NCI-H2227 treated with DMSO at 0.1 percent for 48 hours (cell line): Measurements from ENCODE around the gene APPL2.
A peak's percentile ranks its signal among the peaks of the same experiment; 100 is the strongest.
"Not testable (repeated sequence)": the region's sequence is repeated elsewhere in the genome, so short reads cannot be mapped to it uniquely, and the experiment has no call there.

Source experiments
- DNase-seq: peaks from one replicate; lab custom pipeline; 2025; lab: John Stamatoyannopoulos, UW

The APPL2 gene

DNA sequence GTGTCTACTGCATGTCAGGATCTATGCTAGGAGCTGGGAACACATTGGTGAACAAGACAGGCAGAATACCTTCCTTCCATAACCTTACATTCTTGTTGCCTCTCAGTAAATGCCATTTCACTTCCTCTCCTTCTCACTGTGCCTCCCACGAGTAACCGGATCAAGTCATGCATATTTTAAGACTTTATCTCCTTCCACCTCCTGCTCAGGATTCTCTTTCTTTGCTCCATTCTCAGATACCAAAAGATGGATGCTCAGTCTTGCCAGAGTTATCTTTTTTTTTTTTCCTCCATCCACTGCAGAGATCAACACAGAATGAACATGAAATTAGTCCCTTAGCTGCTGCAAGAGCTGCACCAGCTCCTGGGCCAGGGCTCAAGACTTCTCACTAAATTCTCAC, 20.0 kb upstream of the APPL2 start:
- DNase-seq: no peak

DNA sequence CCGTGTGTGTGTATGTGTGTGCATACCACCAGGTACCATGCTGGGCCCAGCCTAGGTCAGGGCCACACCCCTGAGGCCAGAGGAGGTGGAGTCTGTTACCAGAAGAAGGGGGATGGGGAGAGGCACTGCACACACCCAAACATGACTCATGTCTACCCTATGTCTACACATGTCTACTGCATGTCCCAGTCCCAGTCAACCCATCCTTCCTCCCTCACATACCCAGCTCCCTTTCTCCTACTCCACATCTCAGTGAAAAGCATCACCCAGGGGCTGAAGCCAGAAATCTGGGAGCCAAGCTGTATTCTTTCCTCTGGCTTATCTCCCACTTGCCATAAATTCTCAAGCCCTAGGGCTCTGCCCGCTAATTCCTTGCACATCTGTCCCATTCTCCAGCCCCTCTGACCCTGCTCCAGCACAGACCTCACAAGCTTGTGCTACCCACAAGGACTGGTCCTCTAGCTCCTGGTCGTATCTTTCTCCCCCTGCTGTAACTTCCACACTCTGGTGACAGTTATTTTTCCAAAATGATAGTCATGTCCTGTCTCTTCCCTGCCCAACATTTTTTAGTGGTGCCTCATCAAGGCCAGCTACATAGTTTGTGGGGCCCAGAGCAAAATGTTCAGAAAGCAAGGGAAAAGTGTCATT, 18.0 kb upstream of the APPL2 start:
- no peak for DNase-seq

DNA sequence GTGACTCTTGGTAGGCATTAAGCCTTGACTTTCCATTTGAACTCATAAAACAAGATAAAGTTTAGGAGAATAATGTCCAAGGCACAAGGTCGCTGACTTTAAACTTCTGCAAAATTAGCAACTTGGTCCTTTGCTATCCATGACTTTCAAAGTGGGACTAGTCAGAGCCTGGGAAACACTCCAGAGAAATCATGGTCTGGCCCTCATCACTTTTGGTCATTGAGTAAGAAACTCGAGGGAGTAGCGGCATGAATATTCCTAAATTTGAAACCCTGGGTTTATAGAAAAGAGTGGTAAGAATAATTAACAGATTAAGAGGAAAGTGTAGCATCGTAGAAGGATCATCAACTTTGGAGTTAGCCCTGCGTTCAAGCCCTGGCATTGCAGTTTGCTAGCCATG, 16.9 kb upstream of the APPL2 start:
- DNase-seq: no peak

DNA sequence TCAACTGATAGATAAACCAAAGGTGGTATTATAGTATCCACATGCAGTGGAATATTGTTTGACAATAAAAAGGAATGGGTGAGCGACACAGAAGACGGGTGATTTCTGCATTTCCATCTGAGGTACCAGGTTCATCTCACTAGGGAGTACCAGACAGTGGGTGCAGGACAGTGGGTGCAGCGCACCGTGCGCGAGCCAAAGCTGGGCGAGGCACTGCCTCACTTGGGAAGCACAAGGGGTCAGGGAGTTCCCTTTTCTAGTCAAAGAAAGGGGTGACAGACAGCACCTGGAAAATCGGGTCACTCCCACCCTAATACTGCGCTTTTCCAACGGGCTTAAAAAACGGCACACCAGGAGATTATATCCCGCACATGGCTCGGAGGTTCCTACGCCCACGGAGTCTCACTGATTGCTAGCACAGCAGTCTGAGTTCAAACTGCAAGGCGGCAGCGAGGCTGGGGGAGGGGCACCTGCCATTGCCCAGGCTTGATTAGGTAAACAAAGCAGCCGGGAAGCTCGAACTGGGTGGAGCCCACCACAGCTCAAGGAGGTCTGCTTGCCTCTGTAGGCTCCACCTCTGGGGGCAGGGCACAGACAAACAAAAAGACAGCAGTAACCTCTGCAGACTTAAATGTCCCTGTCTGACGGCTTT, 9.9 kb upstream of the APPL2 start:
- DNase-seq: not testable (repeated sequence)

DNA sequence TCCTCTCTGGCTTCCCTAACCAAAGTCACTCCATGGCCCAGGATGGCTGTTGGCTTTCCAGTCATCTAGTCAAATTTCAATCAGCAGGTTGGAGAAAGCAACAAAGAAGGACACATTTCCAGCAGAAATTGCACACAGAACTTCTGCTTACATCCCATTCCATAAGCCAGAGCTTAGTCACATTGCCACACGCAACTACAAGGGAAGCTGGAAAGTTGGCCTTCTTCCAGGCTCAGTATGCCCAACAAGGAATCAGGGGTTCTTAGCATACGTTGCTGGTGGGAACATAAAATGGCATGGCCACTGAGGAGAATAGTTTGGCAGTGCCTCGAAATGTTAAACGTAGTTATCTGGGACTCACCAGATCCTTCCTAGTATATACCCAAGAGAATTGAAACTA, 9.3 kb upstream of the APPL2 start:
- no peak for DNase-seq

DNA sequence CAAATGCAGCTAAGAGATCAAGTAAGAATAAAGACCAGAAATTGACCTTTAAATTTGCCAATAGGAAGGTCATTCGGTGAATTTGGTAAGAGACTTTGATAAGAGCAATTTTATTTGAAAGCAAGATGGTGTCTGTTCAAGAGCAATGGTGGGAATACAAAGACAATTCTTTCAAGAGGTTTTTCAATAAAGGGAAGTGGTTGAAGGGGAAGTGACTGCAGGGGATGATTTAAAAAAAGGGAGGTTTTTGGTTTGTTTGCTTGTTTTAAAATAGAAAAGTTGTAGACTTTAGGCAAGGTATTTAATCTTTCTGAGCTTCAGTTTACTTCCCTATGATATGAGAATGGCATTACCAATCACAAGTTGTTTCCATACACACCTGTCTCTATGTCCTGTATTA, 4.3 kb upstream of the APPL2 start:
- no peak for DNase-seq

DNA sequence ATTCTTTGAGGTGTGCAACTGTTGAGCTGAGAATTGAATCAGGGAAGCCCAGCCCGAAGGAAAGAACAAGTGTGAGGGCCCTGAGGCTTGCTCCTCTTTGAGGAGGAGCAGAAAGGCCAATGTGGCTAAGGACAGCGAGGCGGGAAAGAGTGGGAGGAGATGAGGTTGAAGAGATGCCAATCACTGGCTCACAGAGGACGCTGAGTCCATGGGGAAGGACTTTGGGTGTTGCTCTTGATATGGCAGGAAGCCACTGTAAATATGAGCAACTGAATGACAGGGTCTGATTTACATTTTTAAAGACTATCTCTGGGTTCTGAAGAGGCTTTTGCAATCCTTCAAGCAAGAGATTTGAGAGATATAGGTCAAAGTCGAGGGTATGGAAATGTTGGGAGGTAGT, 3.3 kb upstream of the APPL2 start:
- no peak for DNase-seq

DNA sequence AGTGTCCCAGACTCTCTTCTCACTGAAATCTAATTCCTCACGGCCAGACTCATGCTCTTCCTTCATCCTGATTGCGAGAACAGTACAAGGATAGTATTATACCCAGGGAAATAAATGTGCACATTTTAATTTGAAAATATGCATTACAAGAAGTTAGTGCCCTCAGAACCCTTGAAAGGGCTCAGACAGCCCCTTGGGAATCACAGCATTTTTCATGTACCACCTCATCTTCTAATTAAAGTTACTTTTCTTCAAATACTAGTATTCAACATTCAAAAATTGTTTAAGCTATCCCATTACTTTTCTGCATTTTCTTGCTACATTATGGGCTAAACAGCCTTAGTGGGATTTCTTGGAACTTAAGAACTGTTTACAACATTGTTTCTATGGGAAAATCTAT, 1.7 kb upstream of the APPL2 start:
- DNase-seq: no peak

DNA sequence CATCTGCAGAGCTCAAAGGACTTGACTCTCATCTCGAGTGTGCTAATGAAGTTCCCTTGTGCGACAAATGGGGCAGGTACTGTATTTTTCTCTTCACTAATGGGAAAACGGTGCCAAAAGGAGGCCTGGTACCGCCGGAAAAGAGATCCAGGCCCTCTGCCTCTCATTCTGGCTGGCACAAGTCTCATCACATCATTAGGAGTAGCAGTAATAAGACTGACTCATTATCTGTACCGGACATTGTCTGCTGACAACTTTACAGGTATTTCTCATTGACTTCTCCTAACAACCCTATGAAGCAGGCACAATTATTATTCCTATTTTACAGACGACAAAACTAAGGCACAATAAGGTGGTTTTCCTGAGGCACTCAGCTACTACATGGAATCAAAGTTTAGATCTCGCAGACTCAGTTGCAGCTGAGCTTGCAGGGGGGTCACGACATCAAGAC, 668 bp downstream of the APPL2 start:
- no peak for DNase-seq

DNA sequence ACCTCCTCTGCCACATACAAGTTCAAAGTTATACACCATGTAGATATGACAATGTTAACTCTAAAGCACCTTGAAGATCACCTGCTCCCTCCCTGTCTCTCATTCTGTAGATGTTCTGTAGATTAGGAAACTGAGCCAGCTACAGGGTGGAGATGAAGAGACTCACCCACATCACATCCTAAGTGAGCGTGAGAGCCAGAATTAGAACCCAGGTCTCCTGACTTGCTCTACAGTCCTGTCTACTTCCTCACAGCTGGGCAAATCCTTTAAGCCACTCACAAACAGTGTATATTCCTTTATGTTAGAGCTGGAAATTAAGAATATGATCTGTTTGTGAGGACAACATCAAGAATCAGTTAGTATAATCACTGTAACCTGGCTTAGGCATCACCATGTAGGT, 1.8 kb downstream of the APPL2 start:
- DNase-seq: no peak

DNA sequence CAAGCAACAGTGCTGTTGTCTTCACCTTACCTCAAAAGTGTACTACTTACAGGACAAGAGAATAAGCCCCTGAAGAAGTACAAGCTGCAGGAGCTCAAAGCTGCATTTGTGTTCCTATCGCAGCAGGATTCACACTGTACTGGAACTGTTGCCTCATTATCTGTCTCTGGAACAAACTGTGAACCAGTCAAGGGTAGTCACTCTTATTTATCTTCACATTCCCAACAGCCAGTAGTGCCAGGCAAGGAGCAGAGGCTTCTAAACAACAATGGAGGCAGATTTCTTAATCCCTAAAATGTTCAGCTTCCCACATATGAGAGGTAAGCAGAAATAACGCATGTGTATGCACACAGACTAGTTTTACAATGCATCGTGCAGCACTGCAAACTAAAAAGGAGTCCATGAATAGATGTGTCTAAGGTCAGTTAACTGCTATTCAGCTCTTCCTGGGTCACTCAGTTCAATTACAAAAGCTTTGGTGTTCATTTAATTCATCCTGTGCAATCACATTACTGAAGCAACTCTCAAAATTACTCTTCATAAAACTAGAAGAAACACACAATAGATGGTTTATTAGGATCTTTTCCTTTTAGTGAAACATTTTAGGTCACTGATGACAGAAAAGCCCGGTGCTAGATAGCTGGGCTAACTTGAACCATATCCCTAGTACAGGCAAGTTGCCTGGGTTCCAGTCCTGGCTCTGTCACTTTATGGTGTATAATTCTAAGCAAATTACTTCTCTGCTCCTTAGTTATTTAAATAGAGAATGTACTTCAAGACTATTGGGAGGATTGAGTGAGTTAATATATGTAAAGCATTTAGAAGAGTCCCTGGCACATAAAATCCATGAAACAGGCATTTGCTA, 2.7 kb downstream of the APPL2 start:
- DNase-seq: peak; percentile 22

DNA sequence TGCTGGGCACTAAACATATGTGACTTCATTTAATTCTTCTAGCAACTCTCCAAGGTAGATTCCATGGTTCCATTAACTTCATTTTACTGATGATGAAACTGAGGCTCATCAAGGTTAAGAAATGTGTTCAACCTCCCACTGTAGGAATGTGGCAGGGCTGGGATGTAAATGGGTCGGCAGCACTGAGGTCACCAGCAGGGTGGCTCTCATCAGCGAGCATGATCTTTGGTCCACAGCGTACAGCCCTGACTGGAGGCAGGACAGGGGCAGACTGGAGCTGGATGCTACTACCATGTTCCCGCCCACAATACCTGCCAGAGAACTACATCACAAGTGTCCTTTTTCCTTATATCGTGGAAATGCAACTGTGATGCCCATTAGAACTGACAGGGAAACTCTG, 4.6 kb downstream of the APPL2 start:
- DNase-seq: no peak

DNA sequence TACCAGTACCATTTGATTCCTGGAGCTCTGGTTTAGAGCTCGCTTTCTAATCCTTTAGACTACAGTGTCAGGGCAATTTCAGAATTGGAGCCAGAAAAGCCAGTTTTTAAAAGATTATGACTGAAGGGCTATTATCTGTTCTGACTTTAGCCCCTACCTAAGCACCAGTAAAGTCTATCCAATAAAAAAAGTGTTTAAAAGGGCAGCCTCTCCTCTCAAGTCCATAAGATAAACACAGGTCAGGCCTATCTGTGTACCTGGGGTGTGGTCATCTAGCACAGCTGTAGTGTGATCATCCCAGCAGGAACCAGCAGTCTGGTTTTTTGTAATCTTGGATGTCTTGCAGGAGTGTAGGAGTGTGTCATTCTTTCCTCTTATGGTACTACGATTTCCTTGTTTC, 6.6 kb downstream of the APPL2 start:
- no peak for DNase-seq

DNA sequence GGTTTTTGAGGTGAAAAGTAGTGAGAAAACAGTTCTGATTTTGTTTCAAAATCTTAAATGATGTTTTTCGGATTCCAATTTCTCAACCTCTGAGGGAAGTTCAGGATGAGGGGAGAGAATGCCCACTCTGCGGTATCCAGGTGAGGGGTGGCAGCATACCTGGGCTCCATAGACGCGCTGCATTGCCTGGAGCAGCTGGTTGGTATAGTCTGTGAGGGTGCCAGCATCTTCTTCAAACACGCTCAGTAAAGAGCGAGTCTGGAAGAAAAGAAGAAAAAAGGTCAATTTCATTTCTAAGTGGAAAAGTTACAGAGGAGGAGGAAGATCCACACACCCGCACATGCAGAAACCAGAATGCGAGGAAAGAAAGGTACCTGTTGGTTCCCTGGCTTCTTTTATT, 7.0 kb downstream of the APPL2 start:
- DNase-seq: no peak

DNA sequence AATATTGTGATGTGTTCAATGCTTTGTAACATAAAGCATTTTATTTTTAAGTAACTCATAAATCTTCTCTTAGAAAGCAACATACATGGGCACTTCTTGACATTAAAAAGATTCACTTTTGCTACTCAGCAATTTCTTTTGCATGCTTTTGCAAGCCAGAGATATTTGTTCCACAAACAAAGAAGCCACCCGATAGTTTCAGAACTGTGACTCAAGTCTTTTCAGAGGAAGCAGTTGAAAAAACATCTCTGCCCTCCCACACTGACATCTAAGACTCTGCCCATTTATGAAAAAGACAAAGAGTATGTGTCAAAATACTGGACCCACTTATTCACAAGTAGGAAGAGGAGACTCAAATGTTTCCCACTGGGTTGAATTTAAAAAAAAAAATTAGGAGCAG, 7.5 kb downstream of the APPL2 start:
- no peak for DNase-seq

DNA sequence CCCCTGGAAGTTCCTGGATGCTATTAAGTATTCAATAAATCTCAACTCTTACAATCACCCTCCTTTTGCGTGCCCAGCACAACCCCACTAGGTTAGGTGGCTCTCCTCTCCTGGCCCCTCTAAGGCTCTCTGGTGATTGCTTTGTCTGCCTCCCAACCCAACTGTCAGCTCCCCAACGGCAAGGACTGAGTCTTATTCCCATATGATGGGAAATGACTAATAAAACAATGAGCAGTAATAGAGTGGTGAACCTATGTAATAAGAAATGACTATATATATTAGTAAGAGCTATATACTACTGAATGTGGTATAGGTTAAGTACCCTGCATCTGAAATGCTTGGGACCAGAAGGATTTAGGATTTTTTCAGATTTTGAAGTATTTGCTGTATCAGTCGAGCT, 8.1 kb downstream of the APPL2 start:
- no peak for DNase-seq

DNA sequence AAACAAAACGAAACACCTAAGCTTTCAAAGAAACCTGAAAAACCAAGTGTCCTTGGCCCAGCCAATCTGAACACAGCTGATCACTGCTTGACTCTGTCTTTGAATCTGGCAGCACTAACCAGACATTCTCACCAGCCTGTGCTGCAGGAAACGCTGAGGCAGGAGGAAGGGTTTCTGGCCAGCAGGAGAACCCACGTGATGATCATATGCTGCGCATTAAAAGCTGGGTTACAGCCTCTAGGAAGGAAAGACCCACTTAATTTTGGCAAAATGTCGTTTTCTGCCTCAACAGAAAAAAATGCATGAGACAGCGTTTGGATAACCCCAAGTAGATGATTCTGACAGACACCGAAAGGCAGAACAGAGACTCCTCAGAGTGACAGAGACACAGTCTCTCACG, 9.8 kb downstream of the APPL2 start:
- no peak for DNase-seq

DNA sequence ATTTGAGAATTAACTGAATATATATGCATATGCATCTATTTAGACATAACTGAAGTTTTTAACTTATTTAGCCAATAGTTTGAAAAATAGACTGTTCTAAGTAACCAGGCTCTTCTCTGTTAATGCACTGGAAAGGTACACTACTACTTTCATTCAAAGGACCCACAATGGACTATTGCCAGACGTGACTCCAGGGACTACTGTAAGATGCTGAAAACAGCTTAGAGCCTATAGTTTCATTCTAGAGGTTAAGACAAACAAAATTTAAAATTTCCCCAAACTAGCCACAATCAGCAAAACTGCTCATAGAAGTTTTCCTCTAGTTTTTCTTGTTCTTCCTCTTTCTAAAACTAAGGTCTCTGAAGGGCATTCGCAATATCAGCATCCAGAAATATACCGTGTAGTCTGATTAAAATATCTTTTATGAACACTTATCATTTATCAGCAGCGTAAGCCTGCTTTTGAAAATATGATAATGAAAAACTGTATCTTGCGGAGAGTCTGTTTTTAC, 10.4 kb downstream of the APPL2 start:
- no peak for DNase-seq

DNA sequence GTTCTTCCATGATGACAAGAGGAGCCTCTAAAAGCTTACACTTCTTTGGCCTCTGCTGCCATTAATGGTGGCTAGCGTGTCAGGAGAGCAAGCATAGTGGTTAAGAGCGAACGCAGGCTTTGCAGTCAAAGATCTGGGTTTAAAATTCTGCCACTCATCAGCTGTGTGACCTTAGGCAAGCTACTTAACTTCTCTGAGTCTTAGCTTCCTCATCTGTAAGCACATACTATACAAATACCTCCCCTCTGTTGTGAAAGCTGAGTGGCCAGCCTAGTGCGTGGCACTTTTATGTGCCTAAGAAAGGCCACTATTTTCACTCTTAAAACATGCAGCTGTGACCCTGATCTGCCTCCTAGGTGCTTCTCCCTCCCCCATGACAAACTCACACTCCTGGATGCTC, 11.6 kb downstream of the APPL2 start:
- DNase-seq: no peak

DNA sequence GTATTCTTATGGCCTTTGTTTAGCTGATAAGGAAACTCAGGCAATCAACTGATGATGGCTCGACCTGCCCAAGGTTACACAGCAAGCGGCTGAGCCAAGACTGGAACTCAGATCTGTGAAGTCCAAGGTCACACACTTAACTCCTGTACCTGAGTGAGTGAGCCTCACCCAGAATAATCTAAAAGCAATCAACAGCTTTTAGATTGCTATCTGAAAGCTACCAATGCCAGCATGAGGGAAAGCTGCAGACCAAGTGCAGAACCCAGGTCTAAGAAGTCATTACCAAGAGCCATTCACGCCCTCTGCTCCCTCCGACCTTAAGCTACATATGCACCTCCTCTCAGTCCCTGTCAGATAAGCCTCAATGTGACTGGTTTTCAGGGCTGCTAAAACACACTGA, 12.1 kb downstream of the APPL2 start:
- DNase-seq: no peak

DNA sequence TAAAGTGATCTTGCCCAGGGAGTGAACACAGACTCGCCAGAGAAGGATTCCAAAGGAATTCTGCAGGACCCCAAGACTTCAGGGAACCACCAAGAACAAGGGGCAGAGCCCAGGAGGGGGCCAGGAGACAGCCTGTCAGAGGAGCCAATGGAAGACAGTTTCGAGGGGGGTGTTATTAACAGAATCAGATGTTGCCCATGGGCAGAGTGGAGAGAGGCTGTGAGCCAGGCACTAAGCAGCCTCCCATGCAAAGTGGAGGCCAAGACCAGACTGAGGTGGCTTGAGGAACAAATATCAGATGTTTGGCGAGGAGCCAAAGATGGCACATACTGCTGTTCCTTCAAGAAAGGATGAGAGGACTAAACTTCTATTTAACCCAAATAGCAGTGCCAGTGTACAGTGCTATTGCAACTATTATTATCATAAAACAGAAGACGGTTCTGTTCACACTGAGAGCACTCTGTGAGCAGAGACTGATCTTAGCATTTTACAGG, 12.6 kb downstream of the APPL2 start:
- no peak for DNase-seq

DNA sequence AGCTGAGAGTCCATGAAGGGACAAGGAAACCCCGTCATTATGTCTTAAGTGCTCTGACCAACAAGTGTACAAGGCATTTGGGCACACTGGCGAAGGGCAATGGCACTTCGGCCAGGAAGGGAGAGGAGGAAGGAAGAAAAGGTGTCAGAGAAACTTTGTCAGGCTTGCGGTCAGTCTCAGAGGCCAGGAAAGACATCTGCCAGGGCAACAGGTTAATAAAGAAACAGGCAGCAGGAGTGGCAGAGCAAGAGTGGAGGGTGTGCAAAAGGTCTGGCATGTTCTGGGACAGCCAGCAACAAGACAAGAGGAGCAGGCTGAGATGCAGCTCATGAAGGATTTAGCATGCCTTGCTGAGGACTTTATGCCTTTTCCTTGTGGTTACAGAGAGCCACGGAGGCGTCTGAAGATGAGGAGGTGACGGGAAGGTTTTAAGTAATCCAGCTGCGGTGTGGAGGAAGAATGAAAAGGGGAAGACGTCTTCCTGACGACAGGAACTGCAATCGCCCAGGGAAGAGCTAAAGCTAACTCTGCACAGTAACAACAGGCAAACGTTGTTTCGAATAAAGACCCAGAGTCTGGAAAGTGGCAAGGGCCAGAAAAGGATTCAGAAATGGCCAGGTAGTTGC, 13.1 kb downstream of the APPL2 start:
- DNase-seq: no peak
